GM12878 (cell line): ENCODE results near the gene HCFC1R1. TPM values are rescaled to one million over a fixed set of nuclear protein-coding genes. Genes with fewer than 3 reads are reported as not detected.

Source experiments
- ATAC-seq: fragments of 200-7000 bp; cut with Tn5 transposase; 3 replicates; pipeline ENCODE4 v1.9.1; 2020; ENCODE audit warnings: mild to moderate bottlenecking, moderate library complexity
- BruUV-seq: library from RNA; stranded (reverse); fragments of 400-500 nt; replicated peaks from 2 replicates; lab custom pipeline; 2021; lab: Mats Ljungman, UMichigan
- CTCF ChIA-PET: fragments of 300-600 bp; sonication (Branson Sonifier 250); formaldehyde crosslinking; extraction: SDS; loops from one replicate; lab custom pipeline; 2021; ENCODE audit warnings: inconsistent platforms; lab: Yijun Ruan, JAX
- POLR2A ChIA-PET: fragments of 350-600 bp; formaldehyde crosslinking; extraction: SDS; loops from one replicate; lab custom pipeline; 2021; ENCODE audit warnings: inconsistent platforms; lab: Charles Lee
- RAD21 ChIA-PET: fragments of 300-600 bp; sonication (Branson Sonifier 250); formaldehyde crosslinking; loops from one replicate; lab custom pipeline; 2023; ENCODE audit warnings: antibody characterized with exemption; ENCODE audit not compliant: unreplicated experiment; lab: Charles Lee
- SMC1A ChIA-PET: fragments of 300-600 bp; sonication (Branson Sonifier 250); formaldehyde crosslinking; loops from one replicate; lab custom pipeline; 2023; ENCODE audit not compliant: unreplicated experiment, uncharacterized antibody; lab: Charles Lee
- DNase-seq: peaks from one replicate; pipeline ENCODE4 v3.0.0-alpha.2; 2011; ENCODE audit warnings: low read depth, low spot score
- FAIRE-seq: peaks from 3 replicates; lab custom pipeline; 2011; peaks lifted over from hg19 to GRCh38; lab: Jason Lieb, UNC
- H2AFZ ChIP-seq: 2 replicates; pipeline ENCODE4 v1.6.0; 2011; ENCODE audit warnings: low read depth, low read length, control low read depth; ENCODE audit not compliant: control insufficient read depth
- H3K27ac ChIP-seq: 2 replicates; pipeline ENCODE4 v1.5.1; 2011; ENCODE audit warnings: control low read depth; ENCODE audit not compliant: control insufficient read depth, insufficient read depth
- H3K27me3 ChIP-seq, 2 experiments: replicated peaks in 1 of 2; 2 replicates each; pipeline versions ENCODE4 v1.6.0 to v1.6.1; 2011; ENCODE audit warnings: low read length in 1 of 2; ENCODE audit not compliant: control insufficient read depth in 2 of 2, insufficient read depth in 2 of 2
- H3K36me3 ChIP-seq, 2 experiments: 2 replicates each; pipeline ENCODE4 v1.5.1; 2011; ENCODE audit warnings: low read length in 1 of 2; ENCODE audit not compliant: control insufficient read depth in 2 of 2, insufficient read depth in 2 of 2
- H3K4me1 ChIP-seq: 2 replicates; pipeline ENCODE4 v1.6.1; 2011; ENCODE audit warnings: mild to moderate bottlenecking, low read length, moderate library complexity, mixed read lengths; ENCODE audit not compliant: control insufficient read depth, insufficient read depth
- H3K4me2 ChIP-seq: 2 replicates; pipeline ENCODE4 v1.6.0; 2011; ENCODE audit warnings: control low read depth; ENCODE audit not compliant: control insufficient read depth, insufficient read depth
- H3K4me3 ChIP-seq: fragments of 200-600 bp; sonication (generic); 2 replicates; pipeline ENCODE4 v1.5.1; 2016
- H3K79me2 ChIP-seq: 2 replicates; pipeline ENCODE4 v1.6.0; 2011; ENCODE audit warnings: low read length; ENCODE audit not compliant: control insufficient read depth, insufficient read depth
- H3K9ac ChIP-seq: 2 replicates; pipeline ENCODE4 v1.8.0; 2011; ENCODE audit warnings: low read length, control low read depth, mixed read lengths; ENCODE audit not compliant: control insufficient read depth, insufficient read depth
- H3K9me3 ChIP-seq: replicated peaks from 3 replicates; pipeline ENCODE4 v1.5.1; 2011; ENCODE audit warnings: mild to moderate bottlenecking, low read length; ENCODE audit not compliant: control insufficient read depth, insufficient read depth
- H4K20me1 ChIP-seq: 2 replicates; pipeline ENCODE4 v1.6.0; 2011; ENCODE audit not compliant: control insufficient read depth, insufficient read depth
- IKZF1 ChIP-seq: fragments of 450-650 bp; conservative IDR thresholded peaks from 2 replicates; pipeline ENCODE4 v1.6.1; 2017; ENCODE audit warnings: antibody characterized with exemption, mild to moderate bottlenecking
- NFXL1 ChIP-seq: fragments of 450-650 bp; IDR thresholded peaks from 2 replicates; pipeline ENCODE4 v1.6.1; 2017; ENCODE audit warnings: antibody characterized with exemption, mild to moderate bottlenecking, borderline replicate concordance
- SUPT20H ChIP-seq: IDR thresholded peaks from 2 replicates; pipeline ENCODE4 v1.6.1; 2011; ENCODE audit warnings: low read depth, mild to moderate bottlenecking, low read length, moderate library complexity, borderline replicate concordance; ENCODE audit not compliant: control insufficient read depth
- TCF7 ChIP-seq: IDR thresholded peaks from 2 replicates; pipeline ENCODE4 v1.6.1; 2014; ENCODE audit warnings: antibody characterized with exemption, borderline replicate concordance
- YBX1 ChIP-seq: fragments of 450-650 bp; IDR thresholded peaks from 2 replicates; pipeline ENCODE4 v1.6.1; 2016; ENCODE audit warnings: antibody characterized with exemption
- WGBS: methylation state at CpG from one replicate; pipeline ENCODE4 v1.1.6; 2016; ENCODE audit warnings: low lambda C conversion rate; ENCODE audit not compliant: insufficient replicate concordance, insufficient coverage; ENCODE audit errors: missing lambda C conversion rate; 5-methylcytosine and 5-hydroxymethylcytosine counted together
- in situ Hi-C: fragments of 300-500 bp; cut with MboI; formaldehyde crosslinking; loops from 9 replicates; pipeline ENCODE4 v1.14.3; 2018; ENCODE audit warnings: mixed read lengths
- intact Hi-C: fragments of 100-400 bp; cut with micrococcal nuclease; formaldehyde crosslinking; loops from one replicate; pipeline ENCODE4 v1.14.2; 2022; ENCODE audit not compliant: unreplicated experiment
- polyA plus RNA-seq, 11 experiments: library from polyadenylated mRNA; depleted of rRNA in 4 of 11; unstranded in 6 of 11; stranded (reverse) in 5 of 11; fragments of >200 nt; fragmentation: Nextera tagmentation in 4 of 11; fragmentation: Illumina TruSeq in 1 of 11; extraction: Ambion mirVana in 4 of 11; extraction: Trizol in 1 of 11; gene quantifications; 1 replicate in 1 of 11; 2 replicates in 10 of 11; pipeline versions ENCODE4 v1.2.1 to v1.2.3, GENCODE V29; 2011 to 2016; ENCODE audit warnings: inconsistent platforms in 2 of 11, missing spikeins in 2 of 11, low read depth in 1 of 11
- total RNA-seq, 4 experiments: library from RNA; depleted of rRNA in 3 of 4; stranded (reverse); fragments of >200 nt in 3 of 4; fragmentation: Illumina TruSeq in 1 of 4; extraction: Trizol in 1 of 4; gene quantifications; 2 replicates each; pipeline versions ENCODE4 v1.2.1 to v1.2.3, GENCODE V29; 2013 to 2021
- TF ChIP-seq, protein P1 (sequence below): fragments of 450-650 bp; IDR thresholded peaks from 2 replicates; pipeline ENCODE4 v1.6.1; 2017; ENCODE audit warnings: mild to moderate bottlenecking
- TF ChIP-seq, protein P2 (sequence below): fragments of 450-650 bp; formaldehyde crosslinking; IDR thresholded peaks from 2 replicates; pipeline ENCODE4 v1.4.0; 2022; ENCODE audit warnings: mild to moderate bottlenecking, moderate library complexity
- TF ChIP-seq, protein P3 (sequence below): fragments of 450-650 bp; IDR thresholded peaks from 2 replicates; pipeline ENCODE4 v1.6.1; 2018; ENCODE audit warnings: borderline replicate concordance, mild to moderate bottlenecking; ENCODE audit not compliant: partially characterized antibody

Gene HCFC1R1
- total and polyA plus RNA-seq, 10 of the 15 experiments (the other 5 are each of a cell fraction or from before 2014, with no cell fraction given) = 2.8 to 42.5 (median 20.4) TPM

DNA sequence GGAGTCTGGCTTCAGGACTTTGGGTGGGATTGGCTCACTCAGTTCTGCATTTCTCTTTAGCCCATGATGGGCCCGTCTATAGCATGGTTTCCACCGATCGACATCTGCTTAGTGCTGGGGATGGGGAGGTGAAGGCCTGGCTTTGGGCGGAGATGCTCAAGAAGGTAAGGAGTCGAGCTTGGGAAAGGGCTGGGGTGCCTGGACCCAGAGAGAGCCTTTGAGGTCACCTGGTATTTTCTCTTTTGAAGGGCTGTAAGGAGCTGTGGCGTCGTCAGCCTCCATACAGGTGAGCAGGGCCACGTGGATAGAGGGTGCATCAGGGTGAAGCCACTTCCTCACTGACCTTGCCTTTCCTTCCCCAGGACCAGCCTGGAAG is 2.2 kb upstream of the HCFC1R1 start (continued):
- TF ChIP-seq, protein P1, sequence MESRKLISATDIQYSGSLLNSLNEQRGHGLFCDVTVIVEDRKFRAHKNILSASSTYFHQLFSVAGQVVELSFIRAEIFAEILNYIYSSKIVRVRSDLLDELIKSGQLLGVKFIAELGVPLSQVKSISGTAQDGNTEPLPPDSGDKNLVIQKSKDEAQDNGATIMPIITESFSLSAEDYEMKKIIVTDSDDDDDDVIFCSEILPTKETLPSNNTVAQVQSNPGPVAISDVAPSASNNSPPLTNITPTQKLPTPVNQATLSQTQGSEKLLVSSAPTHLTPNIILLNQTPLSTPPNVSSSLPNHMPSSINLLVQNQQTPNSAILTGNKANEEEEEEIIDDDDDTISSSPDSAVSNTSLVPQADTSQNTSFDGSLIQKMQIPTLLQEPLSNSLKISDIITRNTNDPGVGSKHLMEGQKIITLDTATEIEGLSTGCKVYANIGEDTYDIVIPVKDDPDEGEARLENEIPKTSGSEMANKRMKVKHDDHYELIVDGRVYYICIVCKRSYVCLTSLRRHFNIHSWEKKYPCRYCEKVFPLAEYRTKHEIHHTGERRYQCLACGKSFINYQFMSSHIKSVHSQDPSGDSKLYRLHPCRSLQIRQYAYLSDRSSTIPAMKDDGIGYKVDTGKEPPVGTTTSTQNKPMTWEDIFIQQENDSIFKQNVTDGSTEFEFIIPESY = no peak

DNA sequence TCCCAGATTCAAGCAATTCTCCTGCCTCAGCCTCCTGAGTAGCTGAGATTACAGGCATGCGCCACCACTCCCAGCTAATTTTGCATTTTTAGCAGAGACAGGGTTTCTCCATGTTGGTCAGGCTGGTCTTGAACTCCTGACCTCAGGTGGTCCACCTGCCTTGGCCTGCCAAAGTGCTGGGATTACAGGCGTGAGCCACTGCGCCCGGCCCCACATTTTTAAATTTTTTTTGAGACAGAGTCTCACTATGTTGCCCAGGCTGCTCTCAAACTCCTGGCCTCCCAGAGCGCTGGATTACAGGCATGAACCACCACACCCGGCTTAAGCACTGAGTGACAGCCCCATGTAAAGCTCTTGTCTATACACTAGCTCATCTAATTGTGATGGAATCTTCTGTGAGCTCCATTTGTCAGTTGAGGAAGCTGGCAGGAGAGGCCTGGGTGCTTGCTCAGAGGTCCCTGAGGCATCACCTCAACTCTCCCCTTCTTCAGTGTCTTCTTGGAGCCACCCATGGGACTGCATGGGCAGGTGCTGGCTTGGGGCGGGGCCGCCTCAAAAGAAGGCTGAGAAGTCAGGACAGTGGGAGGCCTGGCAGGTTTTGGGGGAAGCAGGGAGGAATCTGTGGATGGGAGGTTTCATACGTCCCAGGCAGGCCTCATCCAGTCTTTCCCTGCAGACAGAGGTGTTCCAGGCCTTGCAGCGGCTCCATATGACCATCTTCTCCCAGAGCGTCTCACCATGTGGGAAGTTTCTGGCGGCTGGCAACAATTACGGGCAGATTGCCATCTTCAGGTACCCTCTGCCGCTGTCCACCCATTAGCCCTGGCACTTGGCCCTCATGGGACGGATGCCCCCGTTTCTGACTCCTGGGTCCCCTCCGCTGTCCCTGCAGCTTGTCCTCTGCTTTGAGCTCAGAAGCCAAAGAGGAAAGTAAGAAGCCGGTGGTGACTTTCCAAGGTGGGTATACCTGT is 1.6 kb upstream of the HCFC1R1 start:
- Histone ChIP-seq H3K4me1 (peaks cover 25% of the 10 kb centered on the region), H3K27me3 (peaks cover 6 to 8% of the 10 kb centered on the region in 2 experiments), H3K27ac (no peak overlapping the region), H2AFZ (no peak overlapping the region), H3K79me2 (no peaks in the 10 kb centered on the region), H3K9ac (no peak overlapping the region), H3K4me2 (no peak overlapping the region), H4K20me1 (0 out of 2 replicates have a peak, but pooled peaks cover 3% of the 10 kb centered on the region), H3K4me3 (no peak overlapping the region), H3K9me3 (no peaks in the 10 kb centered on the region), H3K36me3 (peaks cover 4 to 7% of the 10 kb centered on the region in 2 experiments; a peak in 3 of 4 replicates)
- no TSS peak for BruUV-seq
- no peak for TF ChIP-seq YBX1
- TF ChIP-seq SUPT20H = no peak
- TF ChIP-seq, protein P2, sequence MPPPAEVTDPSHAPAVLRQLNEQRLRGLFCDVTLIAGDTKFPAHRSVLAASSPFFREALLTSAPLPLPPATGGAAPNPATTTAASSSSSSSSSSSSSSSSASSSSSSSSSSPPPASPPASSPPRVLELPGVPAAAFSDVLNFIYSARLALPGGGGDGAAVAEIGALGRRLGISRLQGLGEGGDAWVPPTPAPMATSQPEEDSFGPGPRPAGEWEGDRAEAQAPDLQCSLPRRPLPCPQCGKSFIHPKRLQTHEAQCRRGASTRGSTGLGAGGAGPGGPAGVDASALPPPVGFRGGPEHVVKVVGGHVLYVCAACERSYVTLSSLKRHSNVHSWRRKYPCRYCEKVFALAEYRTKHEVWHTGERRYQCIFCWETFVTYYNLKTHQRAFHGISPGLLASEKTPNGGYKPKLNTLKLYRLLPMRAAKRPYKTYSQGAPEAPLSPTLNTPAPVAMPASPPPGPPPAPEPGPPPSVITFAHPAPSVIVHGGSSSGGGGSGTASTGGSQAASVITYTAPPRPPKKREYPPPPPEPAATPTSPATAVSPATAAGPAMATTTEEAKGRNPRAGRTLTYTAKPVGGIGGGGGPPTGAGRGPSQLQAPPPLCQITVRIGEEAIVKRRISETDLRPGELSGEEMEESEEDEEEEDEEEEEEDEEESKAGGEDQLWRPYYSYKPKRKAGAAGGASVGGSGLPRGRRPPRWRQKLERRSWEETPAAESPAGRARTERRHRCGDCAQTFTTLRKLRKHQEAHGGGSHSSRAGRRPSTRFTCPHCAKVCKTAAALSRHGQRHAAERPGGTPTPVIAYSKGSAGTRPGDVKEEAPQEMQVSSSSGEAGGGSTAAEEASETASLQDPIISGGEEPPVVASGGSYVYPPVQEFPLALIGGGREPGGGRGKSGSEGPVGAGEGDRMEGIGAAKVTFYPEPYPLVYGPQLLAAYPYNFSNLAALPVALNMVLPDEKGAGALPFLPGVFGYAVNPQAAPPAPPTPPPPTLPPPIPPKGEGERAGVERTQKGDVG = no peak
- TF ChIP-seq NFXL1 = no peak
- no peak for TF ChIP-seq IKZF1
- TF ChIP-seq, protein P3, sequence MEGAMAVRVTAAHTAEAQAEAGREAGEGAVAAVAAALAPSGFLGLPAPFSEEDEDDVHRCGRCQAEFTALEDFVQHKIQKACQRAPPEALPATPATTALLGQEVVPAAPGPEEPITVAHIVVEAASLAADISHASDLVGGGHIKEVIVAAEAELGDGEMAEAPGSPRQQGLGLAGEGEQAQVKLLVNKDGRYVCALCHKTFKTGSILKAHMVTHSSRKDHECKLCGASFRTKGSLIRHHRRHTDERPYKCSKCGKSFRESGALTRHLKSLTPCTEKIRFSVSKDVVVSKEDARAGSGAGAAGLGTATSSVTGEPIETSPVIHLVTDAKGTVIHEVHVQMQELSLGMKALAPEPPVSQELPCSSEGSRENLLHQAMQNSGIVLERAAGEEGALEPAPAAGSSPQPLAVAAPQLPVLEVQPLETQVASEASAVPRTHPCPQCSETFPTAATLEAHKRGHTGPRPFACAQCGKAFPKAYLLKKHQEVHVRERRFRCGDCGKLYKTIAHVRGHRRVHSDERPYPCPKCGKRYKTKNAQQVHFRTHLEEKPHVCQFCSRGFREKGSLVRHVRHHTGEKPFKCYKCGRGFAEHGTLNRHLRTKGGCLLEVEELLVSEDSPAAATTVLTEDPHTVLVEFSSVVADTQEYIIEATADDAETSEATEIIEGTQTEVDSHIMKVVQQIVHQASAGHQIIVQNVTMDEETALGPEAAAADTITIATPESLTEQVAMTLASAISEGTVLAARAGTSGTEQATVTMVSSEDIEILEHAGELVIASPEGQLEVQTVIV = no peak
- no peak for TF ChIP-seq TCF7
- CTCF ChIA-PET = interaction anchor here (1.1 to 18.2 kb wide), 4 partner anchors 16 to 105 kb away, joined by 3 to 421 read pairs (median 6); no protein-coding TSS in a partner anchor
- intact Hi-C loops = no loop called here
- FAIRE-seq = no peak
- RAD21 ChIA-PET = interaction anchor here (0.7 to 4.4 kb wide), 2 partner anchors 21 to 154 kb away, joined by 4 to 34 read pairs; no protein-coding TSS in a partner anchor
- no peak for DNase-seq
- POLR2A ChIA-PET = interaction anchor here (0.7 to 1.2 kb wide), 4 partner anchors 17 to 73 kb away, joined by 3 to 9 read pairs (median 4); no protein-coding TSS in a partner anchor
- no peak for ATAC-seq
- in situ Hi-C loops = no loop called here
- WGBS = 82% methylated on average over 17 of the region's 18 CpGs
- SMC1A ChIA-PET = interaction anchor here (1.3 to 10.1 kb wide), 2 partner anchors 20 to 110 kb away, joined by 5 to 91 read pairs; partner anchors contain the start of gene ZNF213
